Measurements from ENCODE around the gene TTI1.

The TTI1 gene

GRCh38 chr20:37999526-38000263 is 33.6 kb downstream of the TTI1 start:
- TF ChIP-seq ZBTB7A (IDR thresholded peaks at IDR 0.05; ENCODE audit: low read depth), result no peak
- TF ChIP-seq TEAD4 (IDR thresholded peaks at IDR 0.05), result no peak
- TF ChIP-seq, protein P1, sequence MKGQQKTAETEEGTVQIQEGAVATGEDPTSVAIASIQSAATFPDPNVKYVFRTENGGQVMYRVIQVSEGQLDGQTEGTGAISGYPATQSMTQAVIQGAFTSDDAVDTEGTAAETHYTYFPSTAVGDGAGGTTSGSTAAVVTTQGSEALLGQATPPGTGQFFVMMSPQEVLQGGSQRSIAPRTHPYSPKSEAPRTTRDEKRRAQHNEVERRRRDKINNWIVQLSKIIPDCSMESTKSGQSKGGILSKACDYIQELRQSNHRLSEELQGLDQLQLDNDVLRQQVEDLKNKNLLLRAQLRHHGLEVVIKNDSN (IDR thresholded peaks at IDR 0.05), result no peak
- TF ChIP-seq EP300 (IDR thresholded peaks at IDR 0.05; ENCODE audit: borderline replicate concordance), result no peak

GRCh38 chr20:37997516-37997915 is 35.7 kb downstream of the TTI1 start:
- TF ChIP-seq FOXM1 (IDR thresholded peaks at IDR 0.05; ENCODE audit: borderline replicate concordance, low read depth) (no peak), CEBPB (IDR thresholded peaks at IDR 0.05) (no peak), RAD21 (IDR thresholded peaks at IDR 0.05; ENCODE audit: low read depth) (no peak), ZBTB7A (IDR thresholded peaks at IDR 0.05; ENCODE audit: low read depth) (no peak), TAF1 (IDR thresholded peaks at IDR 0.05; ENCODE audit: low read depth) (no peak), YY1 (IDR thresholded peaks at IDR 0.05; ENCODE audit: low read depth) (no peak), EGR1 (IDR thresholded peaks at IDR 0.05) (no peak), CREB1 (IDR thresholded peaks at IDR 0.05; ENCODE audit: low read depth) (no peak), TEAD4 (IDR thresholded peaks at IDR 0.05) (no peak), EP300 (IDR thresholded peaks at IDR 0.05; ENCODE audit: borderline replicate concordance) (no peak), TCF12 (IDR thresholded peaks at IDR 0.05; ENCODE audit: low read depth) (no peak), NFIC (IDR thresholded peaks at IDR 0.05) (no peak)
- TF ChIP-seq, protein P2, sequence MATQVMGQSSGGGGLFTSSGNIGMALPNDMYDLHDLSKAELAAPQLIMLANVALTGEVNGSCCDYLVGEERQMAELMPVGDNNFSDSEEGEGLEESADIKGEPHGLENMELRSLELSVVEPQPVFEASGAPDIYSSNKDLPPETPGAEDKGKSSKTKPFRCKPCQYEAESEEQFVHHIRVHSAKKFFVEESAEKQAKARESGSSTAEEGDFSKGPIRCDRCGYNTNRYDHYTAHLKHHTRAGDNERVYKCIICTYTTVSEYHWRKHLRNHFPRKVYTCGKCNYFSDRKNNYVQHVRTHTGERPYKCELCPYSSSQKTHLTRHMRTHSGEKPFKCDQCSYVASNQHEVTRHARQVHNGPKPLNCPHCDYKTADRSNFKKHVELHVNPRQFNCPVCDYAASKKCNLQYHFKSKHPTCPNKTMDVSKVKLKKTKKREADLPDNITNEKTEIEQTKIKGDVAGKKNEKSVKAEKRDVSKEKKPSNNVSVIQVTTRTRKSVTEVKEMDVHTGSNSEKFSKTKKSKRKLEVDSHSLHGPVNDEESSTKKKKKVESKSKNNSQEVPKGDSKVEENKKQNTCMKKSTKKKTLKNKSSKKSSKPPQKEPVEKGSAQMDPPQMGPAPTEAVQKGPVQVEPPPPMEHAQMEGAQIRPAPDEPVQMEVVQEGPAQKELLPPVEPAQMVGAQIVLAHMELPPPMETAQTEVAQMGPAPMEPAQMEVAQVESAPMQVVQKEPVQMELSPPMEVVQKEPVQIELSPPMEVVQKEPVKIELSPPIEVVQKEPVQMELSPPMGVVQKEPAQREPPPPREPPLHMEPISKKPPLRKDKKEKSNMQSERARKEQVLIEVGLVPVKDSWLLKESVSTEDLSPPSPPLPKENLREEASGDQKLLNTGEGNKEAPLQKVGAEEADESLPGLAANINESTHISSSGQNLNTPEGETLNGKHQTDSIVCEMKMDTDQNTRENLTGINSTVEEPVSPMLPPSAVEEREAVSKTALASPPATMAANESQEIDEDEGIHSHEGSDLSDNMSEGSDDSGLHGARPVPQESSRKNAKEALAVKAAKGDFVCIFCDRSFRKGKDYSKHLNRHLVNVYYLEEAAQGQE (IDR thresholded peaks at IDR 0.05; ENCODE audit: low read depth), result no peak
- TF ChIP-seq, protein P3, sequence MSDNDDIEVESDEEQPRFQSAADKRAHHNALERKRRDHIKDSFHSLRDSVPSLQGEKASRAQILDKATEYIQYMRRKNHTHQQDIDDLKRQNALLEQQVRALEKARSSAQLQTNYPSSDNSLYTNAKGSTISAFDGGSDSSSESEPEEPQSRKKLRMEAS (IDR thresholded peaks at IDR 0.05), result no peak
- TF ChIP-seq, protein P1 (IDR thresholded peaks at IDR 0.05), result no peak

- TF ChIP-seq, protein P2 (IDR thresholded peaks at IDR 0.05; ENCODE audit: low read depth), result no peak
- no peak for TF ChIP-seq NFIC (IDR thresholded peaks at IDR 0.05)
- TF ChIP-seq, protein P3 (IDR thresholded peaks at IDR 0.05), result no peak
- TF ChIP-seq, protein P1 (IDR thresholded peaks at IDR 0.05), result no peak
- TF ChIP-seq FOXM1 (IDR thresholded peaks at IDR 0.05; ENCODE audit: borderline replicate concordance, low read depth), result no peak
- TF ChIP-seq EGR1 (IDR thresholded peaks at IDR 0.05), result no peak
- TF ChIP-seq TAF1 (IDR thresholded peaks at IDR 0.05; ENCODE audit: low read depth), result no peak
- TF ChIP-seq CEBPB (IDR thresholded peaks at IDR 0.05), result no peak
- TF ChIP-seq TCF12 (IDR thresholded peaks at IDR 0.05; ENCODE audit: low read depth), result no peak
- TF ChIP-seq ZBTB7A (IDR thresholded peaks at IDR 0.05; ENCODE audit: low read depth), result no peak
Measured at GRCh38 chr20:37995856-37996605, 37.2 kb downstream of the TTI1 start.

DNA sequence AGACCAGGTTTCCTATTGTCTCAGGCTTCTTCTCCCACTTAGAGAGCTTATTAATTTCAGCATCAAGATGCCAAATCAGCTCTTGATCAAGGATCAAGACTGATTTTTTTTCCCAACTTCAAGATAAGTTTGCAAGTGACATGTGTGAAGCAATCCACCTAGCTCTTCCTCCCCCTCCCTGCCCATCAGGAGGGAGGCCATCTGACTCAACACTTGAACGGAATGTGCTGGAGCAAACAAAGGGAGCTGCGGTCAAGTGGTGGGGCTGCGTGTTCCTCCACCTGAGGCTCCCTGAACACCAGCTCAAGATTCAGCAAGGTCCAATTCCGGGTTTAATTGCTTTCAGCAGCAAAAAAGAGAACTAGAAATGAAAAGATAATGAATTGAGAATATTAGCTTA is 38.7 kb downstream of the TTI1 start:
- TF ChIP-seq CEBPB (IDR thresholded peaks at IDR 0.05) (no peak), TEAD4 (IDR thresholded peaks at IDR 0.05) (no peak), TAF1 (IDR thresholded peaks at IDR 0.05; ENCODE audit: low read depth) (no peak), CREB1 (IDR thresholded peaks at IDR 0.05; ENCODE audit: low read depth) (no peak), FOXM1 (IDR thresholded peaks at IDR 0.05; ENCODE audit: borderline replicate concordance, low read depth) (no peak), EGR1 (IDR thresholded peaks at IDR 0.05) (no peak), YY1 (IDR thresholded peaks at IDR 0.05; ENCODE audit: low read depth) (no peak), NFIC (IDR thresholded peaks at IDR 0.05) (no peak), EP300 (IDR thresholded peaks at IDR 0.05; ENCODE audit: borderline replicate concordance) (no peak), ZBTB7A (IDR thresholded peaks at IDR 0.05; ENCODE audit: low read depth) (no peak), TCF12 (IDR thresholded peaks at IDR 0.05; ENCODE audit: low read depth) (no peak), RAD21 (IDR thresholded peaks at IDR 0.05; ENCODE audit: low read depth) (no peak)
- TF ChIP-seq, protein P1 (IDR thresholded peaks at IDR 0.05), result no peak
- TF ChIP-seq, protein P2 (IDR thresholded peaks at IDR 0.05; ENCODE audit: low read depth), result no peak
- TF ChIP-seq, protein P3 (IDR thresholded peaks at IDR 0.05), result no peak

Data from Ishikawa (cell line).